ENCODE data around the gene RAB29. TPM values are rescaled to one million over a fixed set of nuclear protein-coding genes. Genes with fewer than 3 reads are reported as not detected.
"Not testable (repeated sequence)": the region's sequence is repeated elsewhere in the genome, so short reads cannot be mapped to it uniquely, and the experiment has no call there.

RAB29 gene
- polyA plus RNA-seq, 1 donor from 2014 or later: 92.2 TPM

GRCh38 chr1:205739348-205740160, 35.7 kb downstream of the RAB29 start:
- Mint-ChIP-seq H3K27ac (no peak overlapping the region), H3K4me3 (peak overlapping the region in 1 of 4 donors; percentile 72), H3K4me1 (peaks cover 28 to 49% (median 35%) of the 10 kb centered on the region in 3 donors), H3K9me3 (no peaks in the 10 kb centered on the region), H3K27me3 (no peaks in the 10 kb centered on the region), H3K36me3 (peaks cover 2% of the 10 kb centered on the region)

- Mint-ChIP-seq H3K4me3 (no peak overlapping the region), H3K27ac (peak overlapping the region in 1 of 3 donors; percentile 67), H3K27me3 (no peaks in the 10 kb centered on the region), H3K9me3 (no peaks in the 10 kb centered on the region), H3K36me3 (peaks cover 3% of the 10 kb centered on the region), H3K4me1 (peaks cover 7 to 33% (median 25%) of the 10 kb centered on the region in 3 donors)
These were observed 40.1 kb downstream of the RAB29 start for GRCh38 chr1:205735218-205735617.

GRCh38 chr1:205733438-205734175, 41.7 kb downstream of the RAB29 start:
- no peaks in the 10 kb centered on the region for H3K27me3 Mint-ChIP-seq
- peaks cover 3% of the 10 kb centered on the region for H3K36me3 Mint-ChIP-seq
- peak overlapping the region in 1 of 3 donors; percentile 39 for H3K27ac Mint-ChIP-seq
- no peaks in the 10 kb centered on the region for H3K9me3 Mint-ChIP-seq
- peaks cover 7 to 28% (median 21%) of the 10 kb centered on the region in 3 donors for H3K4me1 Mint-ChIP-seq
- H3K4me3 Mint-ChIP-seq: peak overlapping the region in 1 of 4 donors; percentile 28

- Mint-ChIP-seq H3K9me3 (no peaks in the 10 kb centered on the region), H3K36me3 (peaks cover 3% of the 10 kb centered on the region), H3K27me3 (no peaks in the 10 kb centered on the region), H3K27ac (no peak overlapping the region), H3K4me1 (peaks cover 2 to 21% (median 11%) of the 10 kb centered on the region in 3 donors), H3K4me3 (no peak overlapping the region)
These were observed 45.2 kb downstream of the RAB29 start for GRCh38 chr1:205729945-205730610.

GRCh38 chr1:205726619-205727125, 48.6 kb downstream of the RAB29 start:
- Mint-ChIP-seq H3K27me3 (no peaks in the 10 kb centered on the region), H3K9me3 (no peaks in the 10 kb centered on the region), H3K36me3 (peaks cover 4% of the 10 kb centered on the region), H3K4me1 (peaks cover 2 to 18% (median 6%) of the 10 kb centered on the region in 3 donors), H3K27ac (no peak overlapping the region), H3K4me3 (no peak overlapping the region)

- H3K9me3 Mint-ChIP-seq: no peaks in the 10 kb centered on the region
- H3K4me3 Mint-ChIP-seq: no peak overlapping the region
- peak overlapping the region in 1 of 3 donors; percentile 47 for H3K27ac Mint-ChIP-seq
- peaks cover 0 to 10% (median 0%) of the 10 kb centered on the region in 3 donors for H3K4me1 Mint-ChIP-seq
- no peaks in the 10 kb centered on the region for H3K27me3 Mint-ChIP-seq
- peaks cover 4% of the 10 kb centered on the region for H3K36me3 Mint-ChIP-seq
These were observed 49.8 kb downstream of the RAB29 start for GRCh38 chr1:205725514-205725913.

- not testable (repeated sequence) for H3K36me3 Mint-ChIP-seq, H3K4me1 Mint-ChIP-seq
These were observed 54.5 kb downstream of the RAB29 start for GRCh38 chr1:205720740-205721139.

GRCh38 chr1:205719762-205720161, 55.5 kb downstream of the RAB29 start:
- Mint-ChIP-seq H3K4me3 (no peak overlapping the region), H3K36me3 (peaks cover 5% of the 10 kb centered on the region), H3K27me3 (no peaks in the 10 kb centered on the region), H3K9me3 (no peaks in the 10 kb centered on the region), H3K4me1 (peaks cover 0 to 4% (median 3%) of the 10 kb centered on the region in 3 donors), H3K27ac (peak overlapping the region in 1 of 3 donors; percentile 31)

More at GRCh38 chr1:205720740-205721139, 54.5 kb downstream of the RAB29 start:
- not testable (repeated sequence) for H3K27ac Mint-ChIP-seq, H3K4me3 Mint-ChIP-seq, H3K9me3 Mint-ChIP-seq, H3K27me3 Mint-ChIP-seq

- no peaks in the 10 kb centered on the region for H3K9me3 Mint-ChIP-seq
- peaks cover 0 to 4% (median 3%) of the 10 kb centered on the region in 3 donors for H3K4me1 Mint-ChIP-seq
- no peak overlapping the region for H3K4me3 Mint-ChIP-seq
- H3K36me3 Mint-ChIP-seq: peaks cover 5% of the 10 kb centered on the region
- H3K27ac Mint-ChIP-seq: no peak overlapping the region
- H3K27me3 Mint-ChIP-seq: no peaks in the 10 kb centered on the region
These were observed 56.3 kb downstream of the RAB29 start for GRCh38 chr1:205719015-205719414.

Other genes starting within 250 kb of the RAB29 start
- gene ELK4, start 143.5 kb downstream of the RAB29 start, polyA plus RNA-seq: 4.7 TPM
- gene SLC45A3, start 95.0 kb downstream of the RAB29 start, polyA plus RNA-seq: 1.9 TPM
- gene NUCKS1, start 25.3 kb downstream of the RAB29 start, polyA plus RNA-seq: 14.6 TPM
- gene SLC41A1, start 37.7 kb upstream of the RAB29 start, polyA plus RNA-seq: 10.9 TPM
- 2.0 TPM for gene PM20D1, start 74.7 kb upstream of the RAB29 start, polyA plus RNA-seq
- gene SLC26A9, start 168.0 kb upstream of the RAB29 start, polyA plus RNA-seq: not detected
- not detected for gene RAB7B, start 227.9 kb upstream of the RAB29 start, polyA plus RNA-seq
- gene CTSE, start 248.4 kb upstream of the RAB29 start, polyA plus RNA-seq: not detected

Measured in IgD-negative memory B cell (primary cell).